Uterus (tissue), 2 donors: ENCODE results near the gene EPB42.

Experiments used
- CTCF ChIP-seq, 4 experiments: fragments of 200-600 bp in 2 of 4; fragments of 450-650 bp in 2 of 4; sonication (generic) in 2 of 4; IDR thresholded peaks; one replicate each; pipeline ENCODE4 v1.5.1; 2016 to 2019; ENCODE audit warnings: antibody characterized with exemption in 4 of 4, mild to moderate bottlenecking in 2 of 4, moderate library complexity in 1 of 4
- POLR2A ChIP-seq, 2 donors: fragments of 450-650 bp; IDR thresholded peaks; one replicate each; pipeline ENCODE4 v1.6.1; 2016; ENCODE audit warnings: antibody characterized with exemption in 2 of 2, mild to moderate bottlenecking in 1 of 2, moderate library complexity in 1 of 2

- TF ChIP-seq CTCF (IDR thresholded peaks at IDR 0.05) (no peak), POLR2A (IDR thresholded peaks at IDR 0.05) (no peak)
These were observed 25.5 kb upstream of the EPB42 start for GRCh38 chr15:43246261-43246774.
